Keratinocyte (primary cell): Measurements from ENCODE around the gene TRIP12.

ENCODE experiments used
- EZH2 ChIP-seq: IDR thresholded peaks from one replicate; pipeline ENCODE4 v1.6.1; 2012; ENCODE audit warnings: inconsistent platforms, mild to moderate bottlenecking, low read length, moderate library complexity
- TF ChIP-seq, protein P1 (sequence below), 3 experiments: IDR thresholded peaks in 1 of 3; conservative IDR thresholded peaks in 1 of 3; optimal IDR thresholded peaks in 1 of 3; 2 replicates in 2 of 3; 3 replicates in 1 of 3; pipeline versions ENCODE3 to v1.5.1; 2011; ENCODE audit warnings: low read length in 3 of 3, mild to moderate bottlenecking in 3 of 3, moderate library complexity in 2 of 3, control low read depth in 1 of 3, inconsistent platforms in 1 of 3; ENCODE audit not compliant: insufficient read depth in 2 of 3; ENCODE audit errors: extremely low read depth in 1 of 3

DNA sequence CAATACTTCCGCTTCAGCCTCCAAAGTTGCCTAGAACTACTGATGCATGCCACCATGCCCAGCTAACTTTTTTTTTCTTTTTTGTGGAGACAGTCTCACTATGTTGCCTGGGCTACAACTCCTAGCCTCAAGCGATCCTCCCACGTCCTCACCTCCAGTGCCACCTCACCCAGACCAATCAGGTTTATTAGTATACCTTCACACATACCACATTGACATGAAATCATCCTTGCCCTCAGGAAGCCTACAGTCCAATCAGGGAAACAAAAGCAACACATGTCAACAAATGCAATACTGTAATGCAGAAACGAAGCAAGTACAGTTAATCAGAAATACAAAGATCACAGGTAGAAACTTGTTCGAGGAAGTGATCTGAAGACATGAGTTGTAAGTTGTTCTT is 4.0 kb downstream of the TRIP12 start:
- TF ChIP-seq, protein P1, sequence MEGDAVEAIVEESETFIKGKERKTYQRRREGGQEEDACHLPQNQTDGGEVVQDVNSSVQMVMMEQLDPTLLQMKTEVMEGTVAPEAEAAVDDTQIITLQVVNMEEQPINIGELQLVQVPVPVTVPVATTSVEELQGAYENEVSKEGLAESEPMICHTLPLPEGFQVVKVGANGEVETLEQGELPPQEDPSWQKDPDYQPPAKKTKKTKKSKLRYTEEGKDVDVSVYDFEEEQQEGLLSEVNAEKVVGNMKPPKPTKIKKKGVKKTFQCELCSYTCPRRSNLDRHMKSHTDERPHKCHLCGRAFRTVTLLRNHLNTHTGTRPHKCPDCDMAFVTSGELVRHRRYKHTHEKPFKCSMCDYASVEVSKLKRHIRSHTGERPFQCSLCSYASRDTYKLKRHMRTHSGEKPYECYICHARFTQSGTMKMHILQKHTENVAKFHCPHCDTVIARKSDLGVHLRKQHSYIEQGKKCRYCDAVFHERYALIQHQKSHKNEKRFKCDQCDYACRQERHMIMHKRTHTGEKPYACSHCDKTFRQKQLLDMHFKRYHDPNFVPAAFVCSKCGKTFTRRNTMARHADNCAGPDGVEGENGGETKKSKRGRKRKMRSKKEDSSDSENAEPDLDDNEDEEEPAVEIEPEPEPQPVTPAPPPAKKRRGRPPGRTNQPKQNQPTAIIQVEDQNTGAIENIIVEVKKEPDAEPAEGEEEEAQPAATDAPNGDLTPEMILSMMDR (optimal IDR thresholded peaks at IDR 0.05 in 1 of 3, IDR thresholded peaks at IDR 0.05 in 1 of 3, conservative IDR thresholded peaks at IDR 0.05 in 1 of 3; ENCODE audit: extremely low read depth in 1 of 3, insufficient read depth in 2 of 3, low read length in 3 of 3): no peak
- no peak for TF ChIP-seq EZH2
